Transverse colon (tissue), 4 donors: ENCODE results near the gene NRXN2. TPM values are rescaled to one million over a fixed set of nuclear protein-coding genes. Genes with fewer than 3 reads are reported as not detected.
"Not testable (repeated sequence)": the region's sequence is repeated elsewhere in the genome, so short reads cannot be mapped to it uniquely, and the experiment has no call there.

Experiments
- DNase-seq: peaks from one replicate; pipeline ENCODE4 v3.0.0-alpha.2; 2019
- H3K27ac ChIP-seq, 4 donors: fragments of 200-600 bp; sonication (generic); 2 replicates each; pipeline ENCODE4 v1.5.1; 2016 to 2018; ENCODE audit warnings: inconsistent platforms in 4 of 4
- H3K27me3 ChIP-seq: fragments of 200-600 bp; sonication (generic); 2 replicates; pipeline ENCODE4 v1.5.1; 2017; ENCODE audit warnings: inconsistent platforms
- H3K36me3 ChIP-seq, 4 donors: fragments of 200-600 bp; sonication (generic); 2 replicates each; pipeline ENCODE4 v1.5.1; 2017 to 2019; ENCODE audit warnings: inconsistent platforms in 4 of 4
- H3K4me1 ChIP-seq, 4 donors: fragments of 200-600 bp; sonication (generic); 2 replicates each; pipeline ENCODE4 v1.5.1; 2017 to 2020; ENCODE audit warnings: inconsistent platforms in 4 of 4
- H3K4me3 ChIP-seq, 4 donors: fragments of 200-600 bp; sonication (generic); 1 replicate in 1 of 4; 2 replicates in 3 of 4; pipeline versions ENCODE4 v1.5.1 to v1.6.1; 2017 to 2019; ENCODE audit warnings: inconsistent platforms in 4 of 4
- H3K9me3 ChIP-seq, 2 donors: fragments of 200-600 bp; sonication (generic); 2 replicates each; pipeline ENCODE4 v1.5.1; 2017 to 2019; ENCODE audit warnings: inconsistent platforms in 2 of 2
- EP300 ChIP-seq: sonication (generic); formaldehyde crosslinking; IDR thresholded peaks from one replicate; pipeline ENCODE4 v1.6.1; 2017; ENCODE audit warnings: antibody characterized with exemption, low read depth
- POLR2A ChIP-seq: fragments of 450-650 bp; IDR thresholded peaks from one replicate; pipeline ENCODE4 v1.6.1; 2016; ENCODE audit warnings: antibody characterized with exemption, mild to moderate bottlenecking, moderate library complexity
- POLR2AphosphoS5 ChIP-seq, 3 donors: sonication (generic); formaldehyde crosslinking; IDR thresholded peaks; one replicate each; pipeline ENCODE4 v1.6.1; 2016; ENCODE audit warnings: antibody characterized with exemption in 3 of 3
- WGBS, 2 donors: methylation state at CpG; one replicate each; pipeline ENCODE4 v1.1.5; 2018; ENCODE audit warnings: low coverage in 1 of 2; 5-methylcytosine and 5-hydroxymethylcytosine counted together
- in situ Hi-C, 4 donors: fragments of 200-750 bp; cut with MboI; loops; one replicate each; pipeline versions ENCODE4 v1.15.0 to v1.15.1; 2017; ENCODE audit warnings: low sequenced_read_pairs in 3 of 4, low pct_ligation_motif_present in 1 of 4, low pct_unique_long_range_greater_than_20kb in 1 of 4
- intact Hi-C: fragments of 100-400 bp; cut with DNase I; formaldehyde crosslinking; loops from one replicate; pipeline ENCODE4 v1.15.1; 2023; ENCODE audit warnings: low total_unique reads
- total RNA-seq, 4 donors: library from RNA; depleted of rRNA; stranded (reverse); fragments of >200 nt; gene quantifications; one replicate each; pipeline ENCODE4 v1.1.0, GENCODE V29; 2016
- TF ChIP-seq, protein P1 (sequence below), 5 experiments: fragments of 200-600 bp in 3 of 5; fragments of 450-650 bp in 2 of 5; sonication (generic) in 3 of 5; IDR thresholded peaks; 1 replicate in 2 of 5; 2 replicates in 3 of 5; pipeline ENCODE4 v1.5.1; 2016 to 2017; ENCODE audit warnings: antibody characterized with exemption in 5 of 5, inconsistent platforms in 3 of 5, mild to moderate bottlenecking in 2 of 5, moderate library complexity in 1 of 5

The NRXN2 gene
- total RNA-seq, 4 donors from 2014 or later, result 2.9 to 7.4 (median 6.8) TPM

DNA sequence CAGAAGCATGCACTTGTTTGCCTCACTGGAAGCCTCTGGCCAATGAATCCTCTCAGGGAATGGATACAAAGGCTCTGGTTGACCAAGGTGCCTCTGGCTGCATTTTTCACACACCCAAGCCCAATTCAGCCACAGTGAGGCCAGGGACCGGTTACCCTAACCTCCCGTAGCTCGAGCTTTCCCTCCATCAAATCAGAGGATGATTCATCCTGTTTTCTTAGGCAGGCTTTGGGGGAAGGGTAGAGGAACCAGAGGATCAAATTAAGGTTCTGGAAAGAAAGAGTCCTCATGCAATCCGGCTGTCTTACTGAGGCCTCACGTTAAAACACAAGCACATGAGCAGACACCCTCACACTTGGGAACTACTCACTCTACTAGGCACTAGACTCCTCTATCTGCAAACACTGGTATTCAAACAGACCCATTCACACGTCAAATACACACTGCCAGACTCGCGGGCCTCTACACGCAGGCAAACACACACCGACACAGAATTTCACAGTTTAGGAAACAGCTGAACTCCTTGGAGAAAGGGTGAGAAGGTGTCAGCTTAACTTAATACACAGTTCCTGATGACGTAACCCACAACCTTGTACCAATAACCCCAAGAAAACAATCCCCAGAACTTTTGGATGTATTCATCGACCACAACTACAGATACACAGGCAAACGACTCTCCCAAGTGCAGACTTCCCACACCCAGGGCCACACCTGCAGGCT is 12.4 kb downstream of the NRXN2 start:
- intact Hi-C loops, result loop anchor here (5.0 kb wide), 1 partner anchor 1497 kb away; no protein-coding TSS in a partner anchor
- in situ Hi-C loops, result no loop called here
- Histone ChIP-seq H3K9me3 (no peaks in the 10 kb centered on the region), H3K27ac (no peak overlapping the region), H3K36me3 (no peaks in the 10 kb centered on the region), H3K4me1 (peaks cover 0 to 13% (median 4%) of the 10 kb centered on the region in 4 donors), H3K27me3 (peaks cover 95% of the 10 kb centered on the region), H3K4me3 (no peak overlapping the region)
- TF ChIP-seq EP300, result no peak
- TF ChIP-seq, protein P1, sequence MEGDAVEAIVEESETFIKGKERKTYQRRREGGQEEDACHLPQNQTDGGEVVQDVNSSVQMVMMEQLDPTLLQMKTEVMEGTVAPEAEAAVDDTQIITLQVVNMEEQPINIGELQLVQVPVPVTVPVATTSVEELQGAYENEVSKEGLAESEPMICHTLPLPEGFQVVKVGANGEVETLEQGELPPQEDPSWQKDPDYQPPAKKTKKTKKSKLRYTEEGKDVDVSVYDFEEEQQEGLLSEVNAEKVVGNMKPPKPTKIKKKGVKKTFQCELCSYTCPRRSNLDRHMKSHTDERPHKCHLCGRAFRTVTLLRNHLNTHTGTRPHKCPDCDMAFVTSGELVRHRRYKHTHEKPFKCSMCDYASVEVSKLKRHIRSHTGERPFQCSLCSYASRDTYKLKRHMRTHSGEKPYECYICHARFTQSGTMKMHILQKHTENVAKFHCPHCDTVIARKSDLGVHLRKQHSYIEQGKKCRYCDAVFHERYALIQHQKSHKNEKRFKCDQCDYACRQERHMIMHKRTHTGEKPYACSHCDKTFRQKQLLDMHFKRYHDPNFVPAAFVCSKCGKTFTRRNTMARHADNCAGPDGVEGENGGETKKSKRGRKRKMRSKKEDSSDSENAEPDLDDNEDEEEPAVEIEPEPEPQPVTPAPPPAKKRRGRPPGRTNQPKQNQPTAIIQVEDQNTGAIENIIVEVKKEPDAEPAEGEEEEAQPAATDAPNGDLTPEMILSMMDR (IDR thresholded peaks at IDR 0.05), result no peak
- no peak for TF ChIP-seq POLR2AphosphoS5 (IDR thresholded peaks at IDR 0.05)
- no peak for TF ChIP-seq POLR2A
- WGBS, 2 donors, result 39% methylated on average over 13 of the region's 13 CpGs; no CpG with 5 or more reads in 1 of the 2 donors
- no peak for DNase-seq

DNA sequence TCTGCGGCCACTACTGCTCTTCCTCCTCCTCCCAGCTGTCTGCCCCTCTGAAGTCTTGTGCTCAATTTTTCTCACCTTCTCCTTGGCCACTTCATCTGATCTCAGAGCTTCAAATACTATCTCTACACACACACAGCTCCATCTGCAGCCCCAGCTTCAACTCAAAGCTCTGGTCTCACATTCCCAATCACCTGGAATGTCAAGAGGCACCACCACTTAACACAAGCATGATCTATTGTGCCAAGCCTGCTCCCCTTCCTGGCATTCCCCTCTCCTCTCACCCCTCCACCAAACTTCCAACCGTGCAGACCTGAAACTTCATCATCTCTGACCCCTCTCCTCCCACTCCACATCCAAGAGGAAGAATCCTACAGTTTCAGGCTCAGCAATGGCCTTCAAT is 17.5 kb downstream of the NRXN2 start:
- DNase-seq, result no peak
- Histone ChIP-seq H3K27me3 (peaks cover 78% of the 10 kb centered on the region), H3K9me3 (no peaks in the 10 kb centered on the region), H3K4me3 (no peak overlapping the region), H3K4me1 (no peaks in the 10 kb centered on the region), H3K36me3 (no peaks in the 10 kb centered on the region), H3K27ac (no peak overlapping the region)
- in situ Hi-C loops (no loop called here), intact Hi-C loops (no loop called here)
- WGBS, 2 donors, result 39% methylated on average over 2 of the region's 2 CpGs; no CpG with 5 or more reads in 1 of the 2 donors
- TF ChIP-seq POLR2AphosphoS5 (IDR thresholded peaks at IDR 0.05) (no peak), POLR2A (no peak)
- TF ChIP-seq, protein P1 (IDR thresholded peaks at IDR 0.05), result no peak

DNA sequence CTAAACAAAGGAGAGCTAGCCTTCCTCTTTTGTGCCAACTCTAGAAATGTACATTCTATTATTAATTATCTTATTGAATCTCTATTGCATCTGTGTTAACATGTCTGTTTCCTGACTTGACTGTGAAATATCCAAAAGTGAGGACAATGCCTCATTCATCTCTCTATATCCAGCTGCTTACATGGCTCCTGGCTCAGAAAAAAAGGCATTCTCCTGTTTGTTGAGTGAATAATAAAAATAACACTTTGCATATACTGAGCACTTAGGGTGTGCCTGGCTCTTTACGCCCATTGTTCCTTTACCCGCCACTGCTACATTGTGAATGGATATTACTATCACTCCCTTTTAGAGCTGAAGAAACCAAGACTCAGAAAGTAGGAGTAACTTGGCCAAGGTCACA is 19.9 kb downstream of the NRXN2 start:
- intact Hi-C loops, result no loop called here
- H3K27me3 ChIP-seq, result peaks cover 54% of the 10 kb centered on the region
- no peak for DNase-seq
- WGBS, 2 donors, result 76% methylated on average over 2 of the region's 2 CpGs
- no peaks in the 10 kb centered on the region for H3K4me1 ChIP-seq
- H3K27ac ChIP-seq, result no peak overlapping the region
- H3K4me3 ChIP-seq, result no peak overlapping the region
- H3K36me3 ChIP-seq, result no peaks in the 10 kb centered on the region
- TF ChIP-seq EP300 (no peak), POLR2A (no peak), POLR2AphosphoS5 (IDR thresholded peaks at IDR 0.05) (no peak)
- TF ChIP-seq, protein P1 (IDR thresholded peaks at IDR 0.05), result no peak
- in situ Hi-C loops, result no loop called here
- H3K9me3 ChIP-seq, result no peaks in the 10 kb centered on the region

DNA sequence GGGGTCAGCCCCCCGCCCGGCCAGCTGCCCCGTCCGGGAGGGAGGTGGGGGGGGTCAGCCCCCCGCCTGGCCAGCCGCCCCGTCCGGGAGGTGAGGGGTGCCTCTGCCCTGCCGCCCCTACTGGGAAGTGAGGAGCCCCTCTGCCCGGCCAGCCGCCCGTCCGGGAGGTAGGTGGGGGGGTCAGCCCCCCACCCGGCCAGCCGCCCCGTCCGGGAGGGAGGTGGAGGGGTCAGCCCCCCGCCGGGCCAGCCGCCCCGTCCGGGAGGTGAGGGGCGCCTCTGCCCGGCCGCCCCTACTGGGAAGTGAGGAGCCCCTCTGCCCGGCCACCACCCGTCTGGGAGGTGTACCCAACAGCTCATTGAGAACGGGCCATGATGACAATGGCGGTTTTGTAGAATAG is 21.0 kb downstream of the NRXN2 start:
- H3K4me3 ChIP-seq, H3K4me1 ChIP-seq, in situ Hi-C loops, DNase-seq, H3K27ac ChIP-seq, H3K9me3 ChIP-seq, intact Hi-C loops, H3K36me3 ChIP-seq: not testable (repeated sequence)
- 86% methylated on average over 4 of the region's 29 CpGs; no CpG with 5 or more reads in 1 of the 2 donors for WGBS, 2 donors
- peaks cover 43% of the 10 kb centered on the region for H3K27me3 ChIP-seq

DNA sequence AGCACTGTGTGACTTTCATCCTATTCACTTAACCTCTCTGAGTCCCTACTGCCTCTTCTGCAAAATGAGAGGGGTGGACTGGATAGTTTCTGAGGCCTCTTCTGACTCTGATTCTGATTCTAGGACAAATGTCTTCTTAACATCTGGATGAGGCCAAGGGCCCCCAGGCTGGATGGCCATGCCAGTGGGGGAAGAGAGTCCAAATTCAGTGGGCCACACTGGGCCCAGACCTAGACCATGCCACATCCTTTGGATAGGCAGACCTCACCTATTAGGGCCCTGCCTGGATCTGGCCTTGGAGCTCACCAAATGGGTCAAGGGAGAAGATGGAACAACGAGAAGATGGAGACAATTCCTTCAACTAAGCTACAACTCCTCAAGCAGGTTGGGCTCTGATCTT is 24.6 kb downstream of the NRXN2 start:
- no peaks in the 10 kb centered on the region for H3K9me3 ChIP-seq
- 75% methylated on average over 1 of the region's 1 CpG; no CpG with 5 or more reads in 1 of the 2 donors for WGBS, 2 donors
- no peak overlapping the region for H3K27ac ChIP-seq
- no peak overlapping the region for H3K4me3 ChIP-seq
- H3K27me3 ChIP-seq, result peaks cover 40% of the 10 kb centered on the region
- intact Hi-C loops, result no loop called here
- in situ Hi-C loops, result no loop called here
- TF ChIP-seq POLR2AphosphoS5 (IDR thresholded peaks at IDR 0.05), result no peak
- no peak for TF ChIP-seq POLR2A
- TF ChIP-seq, protein P1 (IDR thresholded peaks at IDR 0.05), result no peak
- H3K36me3 ChIP-seq, result no peaks in the 10 kb centered on the region
- DNase-seq, result no peak
- no peaks in the 10 kb centered on the region for H3K4me1 ChIP-seq
